ENCODE data around the gene PCSK6. TPM values are rescaled to one million over a fixed set of nuclear protein-coding genes. Genes with fewer than 3 reads are reported as not detected.
"Not testable (repeated sequence)": the region's sequence is repeated elsewhere in the genome, so short reads cannot be mapped to it uniquely, and the experiment has no call there.

PCSK6 gene
- total RNA-seq, 1 donor from 2014 or later: 34.7 TPM

DNA sequence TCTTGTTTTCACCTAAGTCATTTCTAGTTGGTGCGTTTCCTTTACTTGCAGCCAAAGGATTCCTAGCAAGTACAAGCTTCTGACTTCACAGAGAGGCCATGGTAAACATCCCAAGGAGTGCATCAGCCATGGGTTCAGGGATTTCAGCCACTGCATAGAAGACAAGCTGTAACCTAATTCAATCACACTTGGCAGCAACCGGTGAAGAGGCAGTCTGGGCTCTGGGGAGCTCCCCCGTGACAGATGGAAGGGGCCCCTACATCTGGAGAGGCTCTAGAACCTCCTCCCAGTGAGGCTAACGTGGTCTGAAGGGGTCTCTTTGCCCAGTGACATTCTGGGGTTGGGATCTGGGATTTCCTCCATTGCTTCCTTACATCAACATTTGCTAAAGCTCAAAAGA lies 186.1 kb downstream of the PCSK6 start:
- no peak for DNase-seq
- no peak for ATAC-seq (ENCODE audit: poor library complexity)
- intact Hi-C loops (cut with DNase I): loop anchor here (5.0 to 10.0 kb wide), 2 partner anchors 201 to 349 kb away; partner anchors contain the start of gene TM2D3

DNA sequence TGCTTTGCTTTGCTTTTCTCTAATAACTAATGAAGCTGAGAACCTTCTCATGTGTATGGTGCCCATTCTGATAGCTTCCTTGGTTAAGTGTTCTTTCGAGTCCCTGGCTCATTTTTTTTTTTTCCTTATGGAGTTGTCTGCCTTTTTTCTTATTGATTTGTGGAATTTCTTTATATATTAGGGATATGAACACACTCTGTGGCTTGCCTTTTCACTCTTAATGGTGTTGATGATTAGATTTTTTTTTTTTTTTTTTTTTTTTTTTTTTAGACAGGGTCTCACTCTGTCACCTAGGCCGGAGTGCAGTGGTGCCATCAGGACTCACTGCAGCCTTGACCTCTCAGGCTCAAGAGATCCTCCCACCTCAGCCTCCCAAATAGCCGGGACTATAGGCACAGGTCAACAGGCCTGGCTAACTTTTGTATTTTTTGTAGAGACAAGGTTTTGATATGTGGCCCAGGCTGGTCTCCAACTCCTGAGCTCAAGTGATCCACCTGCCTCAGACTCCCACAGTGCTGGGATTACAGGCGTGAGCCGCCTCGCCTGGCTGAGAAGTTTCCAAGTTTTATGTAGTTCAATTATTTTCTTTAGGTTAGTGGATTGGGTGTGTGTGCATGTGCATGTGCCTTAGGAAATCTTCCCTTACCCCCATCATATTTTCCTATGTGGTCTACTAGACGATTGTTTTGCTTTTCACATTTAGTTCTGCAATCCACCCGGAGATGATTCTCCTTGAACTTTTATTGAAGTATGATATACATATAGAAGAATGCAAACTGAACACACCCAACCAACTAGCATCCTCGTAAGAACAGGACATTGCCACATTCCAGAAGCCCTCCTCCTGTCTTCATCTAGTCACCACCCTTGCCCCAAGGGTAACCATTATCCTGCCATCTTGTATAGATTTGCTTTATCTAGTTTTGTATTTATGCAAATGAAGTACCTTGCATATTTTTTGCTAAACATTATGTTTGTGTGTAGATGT lies 192.8 kb downstream of the PCSK6 start:
- DNase-seq: no peak
- intact Hi-C loops (cut with DNase I): no loop called here
- ATAC-seq (ENCODE audit: poor library complexity): no peak

DNA sequence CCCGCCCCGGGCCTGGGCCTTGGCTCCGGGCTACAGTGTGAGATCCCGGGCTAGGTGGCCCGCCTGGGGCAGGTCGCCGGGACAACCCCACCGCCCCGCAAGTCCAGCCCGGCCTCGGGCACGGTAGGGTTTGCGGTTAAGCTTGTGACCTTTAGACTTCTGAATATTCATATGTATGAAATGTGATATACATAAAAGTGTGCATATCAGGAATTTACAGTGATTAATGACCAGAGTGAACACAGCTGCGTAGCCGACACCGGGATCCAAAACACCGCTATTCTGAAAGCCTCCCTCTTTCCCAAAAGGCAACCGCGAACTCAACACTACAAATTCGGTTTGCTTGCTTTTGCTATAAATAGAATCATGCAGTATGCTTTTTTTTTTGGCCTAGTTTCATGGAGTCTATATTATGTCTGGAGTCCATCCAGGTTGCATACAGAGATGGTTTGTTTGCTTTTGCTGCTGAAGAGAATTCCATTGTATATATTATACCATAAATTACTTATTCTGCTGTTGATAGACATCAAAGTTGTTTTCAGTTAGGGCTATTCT lies 193.8 kb downstream of the PCSK6 start:
- ATAC-seq (ENCODE audit: poor library complexity) (no peak), DNase-seq (no peak)
- intact Hi-C loops (cut with DNase I): no loop called here

DNA sequence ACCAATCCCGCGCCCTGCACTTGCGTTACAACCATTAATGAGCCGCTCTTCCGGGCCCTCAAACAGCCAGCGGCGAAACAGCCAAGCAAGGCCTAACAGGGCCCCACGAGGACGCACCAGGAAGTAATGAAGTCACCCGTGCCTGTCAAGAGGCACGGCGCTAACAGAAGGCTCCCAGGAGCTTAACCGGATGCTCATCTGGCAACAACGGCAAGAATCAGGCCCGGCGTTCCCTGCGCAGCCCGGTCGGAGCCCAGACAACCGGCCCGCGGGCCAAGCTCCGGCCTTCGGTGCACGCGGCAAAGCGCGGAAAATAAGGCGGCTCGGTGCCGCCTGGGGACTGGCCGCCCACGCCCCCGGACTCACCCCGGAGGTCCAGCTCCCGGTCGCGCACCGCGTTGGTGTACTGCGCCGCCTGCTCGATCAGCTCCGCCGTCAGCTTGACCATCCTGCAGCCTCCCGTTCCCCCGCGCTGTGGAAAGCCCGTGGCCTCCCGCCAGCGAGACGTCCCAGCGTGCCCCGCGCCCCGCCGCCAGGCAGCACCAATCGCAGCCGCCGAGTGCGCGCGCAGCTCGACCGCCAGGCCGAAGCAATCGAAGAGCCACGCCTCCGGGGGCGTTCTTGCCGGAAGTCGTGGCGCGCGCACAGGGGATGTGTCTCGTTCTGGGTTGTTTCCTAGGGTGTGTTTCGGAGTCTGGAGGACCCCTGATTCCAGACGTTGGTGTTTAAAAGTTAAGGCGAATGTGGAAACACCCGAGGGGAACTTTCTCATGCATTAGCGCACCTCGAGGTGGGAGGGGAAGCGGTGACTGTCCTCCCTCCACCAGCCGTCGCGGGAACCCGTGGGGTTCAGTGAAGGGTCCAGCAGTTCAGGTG lies 194.5 kb downstream of the PCSK6 start, which contains the start of gene SNRPA1:
Gene SNRPA1, minus strand, starts transcription at position 518 of the 876 bp plus-strand sequence. Its CDS starts 70 bp downstream, at position 448.
- intact Hi-C loops (cut with DNase I): no loop called here
- DNase-seq (peak; percentile 100), ATAC-seq (ENCODE audit: poor library complexity) (peak; percentile 97)

DNA sequence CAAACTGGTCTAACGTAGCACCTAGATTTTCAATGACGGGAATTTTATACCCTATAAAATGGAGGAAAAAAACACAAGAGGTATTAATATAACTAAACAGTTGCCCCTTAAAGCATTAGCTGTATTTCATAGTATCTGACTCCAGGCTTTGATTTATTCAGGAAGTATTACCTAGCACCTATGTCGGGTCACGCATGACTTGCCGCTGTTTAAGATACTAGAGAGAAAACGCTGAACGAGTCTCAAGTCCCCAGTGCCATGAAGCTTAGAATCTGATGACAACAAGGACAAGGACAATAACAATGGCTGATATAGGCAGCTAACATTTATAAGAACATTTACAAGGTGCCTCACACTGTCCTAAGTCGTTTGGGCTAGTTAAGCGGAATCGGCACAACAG lies 196.4 kb downstream of the PCSK6 start:
- intact Hi-C loops (cut with DNase I): no loop called here
- DNase-seq: no peak
- ATAC-seq (ENCODE audit: poor library complexity): no peak

DNA sequence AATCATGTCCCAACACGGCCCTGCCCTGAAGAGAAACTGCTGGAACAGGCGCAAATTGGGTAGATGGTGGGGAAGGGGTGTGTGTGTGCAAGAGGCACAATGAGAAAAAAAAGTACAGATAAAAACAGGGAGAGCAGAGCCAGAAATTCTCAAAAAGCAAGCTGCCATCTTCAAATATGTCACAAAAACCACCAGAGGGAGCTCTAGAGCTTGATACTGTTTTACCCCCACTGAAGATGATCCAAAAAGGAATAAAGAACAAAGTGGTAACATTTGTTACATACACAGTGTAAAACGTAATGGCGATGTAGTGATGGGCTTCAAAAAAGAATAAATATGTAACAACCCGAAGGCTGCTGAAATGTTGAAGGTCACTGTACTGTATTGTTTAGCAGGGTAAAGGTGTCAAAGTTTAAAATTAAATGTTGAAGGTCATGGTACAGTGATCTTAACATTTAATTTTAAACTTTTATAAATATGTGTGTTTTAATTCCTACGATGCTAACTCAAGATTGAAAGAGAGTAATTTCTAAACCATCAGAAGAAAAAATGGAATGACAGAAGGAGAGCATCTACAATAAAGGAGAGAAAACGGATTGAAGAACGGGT lies 200.5 kb downstream of the PCSK6 start:
- intact Hi-C loops (cut with DNase I): no loop called here

DNA sequence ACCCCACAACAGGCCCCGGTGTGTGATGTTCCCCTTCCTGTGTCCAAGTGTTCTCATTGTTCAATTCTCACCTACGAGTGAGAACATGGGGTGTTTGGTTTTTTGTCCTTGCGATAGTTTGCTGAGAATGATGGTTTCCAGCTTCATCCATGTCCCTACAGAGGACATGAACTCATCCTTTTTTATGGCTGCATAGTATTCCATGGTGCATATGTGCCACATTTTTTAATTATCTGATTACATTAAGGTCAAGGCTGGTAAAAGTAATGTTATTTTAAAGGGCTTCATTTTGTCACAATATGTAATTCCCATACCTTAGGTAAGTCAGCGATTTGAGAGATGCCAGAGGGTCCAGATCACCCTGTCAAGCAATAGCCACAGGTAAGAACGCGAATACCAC lies 202.2 kb downstream of the PCSK6 start:
- ATAC-seq (ENCODE audit: poor library complexity); intact Hi-C loops (cut with DNase I); DNase-seq: not testable (repeated sequence)

More for the DNA sequence above, 200.5 kb downstream of the PCSK6 start:
- DNase-seq (no peak), ATAC-seq (ENCODE audit: poor library complexity) (peak; percentile 50)

DNA sequence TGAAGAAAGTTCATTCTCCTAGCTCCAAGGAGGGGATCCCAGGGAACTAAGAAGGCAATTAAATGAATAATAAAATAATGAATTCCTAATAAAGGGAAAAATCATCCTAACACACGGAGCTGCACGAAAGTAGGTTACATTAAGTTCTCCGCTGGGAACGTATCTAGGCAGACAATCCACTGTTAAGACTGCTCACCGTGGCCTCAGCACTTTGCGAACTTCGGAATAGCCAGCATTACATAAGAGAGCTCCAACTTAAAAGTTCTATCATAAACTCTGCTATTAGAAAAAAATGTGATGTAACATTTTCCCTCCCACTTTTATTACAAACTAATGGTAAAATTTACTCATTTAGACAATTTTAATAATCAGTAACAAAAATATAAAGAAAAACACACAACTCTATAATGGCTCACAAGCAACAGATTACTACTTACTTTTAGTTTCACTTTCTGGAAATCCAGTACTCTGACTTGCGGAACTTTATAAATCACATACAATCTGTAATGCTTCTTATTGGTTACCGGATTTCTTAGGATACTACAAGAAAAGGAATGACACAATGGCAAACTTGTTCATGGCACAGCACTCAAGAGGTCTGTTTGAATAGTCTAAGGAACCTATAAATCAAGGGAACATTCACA lies 202.9 kb downstream of the PCSK6 start:
- ATAC-seq (ENCODE audit: poor library complexity) (no peak), DNase-seq (no peak)
- intact Hi-C loops (cut with DNase I): no loop called here

DNA sequence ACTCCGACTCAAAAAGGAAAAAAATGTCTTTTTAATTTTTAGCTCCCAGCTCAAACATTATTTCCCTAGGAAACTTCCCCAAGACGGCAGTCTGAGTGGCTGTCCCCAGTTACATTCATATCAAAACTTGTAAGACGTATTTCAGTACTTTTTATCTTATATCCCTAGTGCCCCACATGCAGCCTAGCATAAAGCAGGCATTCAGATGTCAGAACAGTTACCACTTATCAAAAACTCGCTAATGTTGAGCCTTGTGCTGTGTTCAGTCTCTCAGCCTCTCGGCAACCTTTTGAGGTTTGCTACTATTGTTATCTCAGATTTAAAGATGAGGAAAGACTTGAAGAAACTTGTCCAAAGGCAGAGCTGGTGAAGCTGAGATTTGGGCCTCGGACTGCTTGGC lies 205.6 kb downstream of the PCSK6 start:
- intact Hi-C loops (cut with DNase I): no loop called here
- no peak for ATAC-seq (ENCODE audit: poor library complexity)
- DNase-seq: no peak

DNA sequence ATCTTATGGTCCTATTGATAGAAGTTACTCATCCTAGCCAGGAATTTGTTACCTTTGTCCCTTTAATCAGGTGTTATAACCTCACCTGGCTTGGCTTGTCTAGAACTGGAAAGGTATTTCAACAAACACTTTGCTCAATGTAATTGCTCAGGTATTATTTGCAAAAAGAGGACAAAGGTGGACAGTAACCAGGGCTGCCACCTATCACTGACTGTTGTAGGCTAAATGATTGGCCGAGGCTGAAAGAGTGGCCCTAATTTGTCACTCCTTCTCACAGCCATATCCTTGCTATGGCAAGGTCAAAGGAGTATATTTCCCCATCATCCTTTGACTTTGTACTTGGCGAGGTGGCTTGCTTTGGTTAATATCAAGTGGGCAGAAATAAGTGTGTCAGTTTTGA lies 209.5 kb downstream of the PCSK6 start:
- ATAC-seq (ENCODE audit: poor library complexity): no peak
- no peak for DNase-seq
- intact Hi-C loops (cut with DNase I): no loop called here

DNA sequence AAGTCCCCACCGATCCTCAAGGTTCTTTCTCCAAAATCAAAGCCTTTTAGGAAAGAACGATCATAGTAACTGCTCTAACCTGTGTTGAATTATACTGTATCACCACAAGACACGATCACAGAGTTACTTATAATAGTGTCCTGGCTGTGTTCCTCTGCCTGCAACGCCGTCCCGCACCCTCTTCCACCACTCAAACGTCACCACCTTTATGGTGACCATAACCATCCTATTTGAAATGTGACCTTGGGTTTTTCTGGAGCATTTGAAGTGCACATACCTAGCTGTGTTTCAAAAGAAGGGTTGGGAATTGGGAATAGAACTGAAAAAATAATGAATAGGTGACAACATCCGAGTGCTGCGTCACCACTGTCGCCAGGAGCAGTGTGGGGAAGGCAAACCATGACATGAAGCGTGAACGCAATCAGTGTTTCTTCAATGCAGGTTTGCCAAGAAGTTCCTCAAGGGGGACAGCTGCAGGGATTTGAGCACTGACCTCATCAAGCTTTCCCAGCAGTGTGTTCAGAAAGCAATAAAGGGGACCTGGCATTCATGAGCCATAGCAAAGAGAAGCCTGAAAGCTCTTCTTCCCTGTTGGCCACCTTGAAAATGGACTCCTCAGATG lies 211.5 kb downstream of the PCSK6 start:
- ATAC-seq (ENCODE audit: poor library complexity) (no peak), DNase-seq (no peak)
- intact Hi-C loops (cut with DNase I): no loop called here

DNA sequence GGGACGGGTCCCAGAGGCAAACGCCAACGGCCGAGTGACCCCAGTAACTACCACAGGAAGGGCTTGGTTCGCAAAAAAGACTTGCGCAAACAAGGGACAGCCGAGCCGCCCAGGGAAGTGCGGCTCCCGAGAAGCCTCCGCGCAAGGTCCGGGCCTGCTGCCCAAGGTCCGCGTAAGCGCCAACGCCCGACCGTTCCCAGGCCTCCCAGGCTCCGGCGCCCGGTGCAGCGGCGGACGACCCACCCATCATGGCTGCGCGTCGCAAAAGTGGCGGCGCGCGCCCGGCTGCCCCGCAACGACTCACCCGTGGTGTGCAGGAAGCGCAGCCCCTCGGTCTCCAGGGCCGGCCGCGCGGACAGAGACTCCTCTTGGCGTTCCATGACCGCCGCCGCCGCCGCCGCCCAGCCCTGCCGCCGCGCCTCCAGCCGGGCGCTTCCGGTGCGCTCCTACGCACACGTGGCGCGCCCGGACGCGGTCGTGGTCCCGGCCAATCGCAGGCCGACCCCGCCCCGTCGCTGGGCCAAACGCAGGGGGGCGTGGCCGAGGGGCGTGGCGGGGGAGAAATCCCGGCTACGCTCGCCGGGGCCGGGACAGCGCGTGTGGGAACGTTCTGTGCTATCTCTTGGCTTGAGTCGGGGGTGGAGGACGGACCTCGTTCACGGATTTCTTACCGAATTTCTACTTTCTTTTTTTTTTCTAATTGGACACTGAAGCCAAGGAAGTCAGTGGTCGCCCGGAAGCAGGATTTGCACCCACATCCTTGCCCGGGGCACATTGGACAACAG lies 212.3 kb downstream of the PCSK6 start, which contains the start of gene SELENOS:
Gene SELENOS, minus strand, starts transcription at position 448 of the 785 bp plus-strand sequence. Its CDS starts 68 bp downstream, at position 380.
- DNase-seq (peak; percentile 96), ATAC-seq (ENCODE audit: poor library complexity) (peak; percentile 98)
- intact Hi-C loops (cut with DNase I): no loop called here

DNA sequence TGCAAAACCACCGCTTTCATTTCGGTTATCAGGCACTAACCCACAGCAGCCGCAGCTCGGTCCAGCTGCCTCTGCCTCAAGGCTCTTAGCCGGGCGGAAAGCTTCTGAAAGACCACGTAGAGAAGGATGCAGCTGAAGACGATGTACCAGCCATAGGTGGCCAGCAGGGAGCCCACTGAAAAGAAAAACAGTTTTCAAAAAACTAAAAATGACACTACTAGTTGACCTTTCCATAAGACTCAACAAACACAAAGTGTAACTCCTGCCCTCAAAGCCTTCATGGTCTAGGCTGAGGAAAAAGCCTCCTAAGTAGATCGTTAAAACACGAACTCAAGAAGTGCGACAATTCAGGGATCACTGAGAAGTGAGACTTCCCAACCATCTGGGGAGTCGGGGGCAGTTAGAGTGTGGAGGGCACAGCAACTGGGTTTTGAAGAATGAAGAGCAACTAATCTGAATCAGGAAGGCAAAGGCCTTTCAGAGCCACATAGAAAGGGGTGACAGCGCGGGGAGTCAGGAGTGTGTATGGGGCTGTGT lies 212.9 kb downstream of the PCSK6 start:
- ATAC-seq (ENCODE audit: poor library complexity): no peak
- DNase-seq: no peak
- intact Hi-C loops (cut with DNase I): no loop called here

DNA sequence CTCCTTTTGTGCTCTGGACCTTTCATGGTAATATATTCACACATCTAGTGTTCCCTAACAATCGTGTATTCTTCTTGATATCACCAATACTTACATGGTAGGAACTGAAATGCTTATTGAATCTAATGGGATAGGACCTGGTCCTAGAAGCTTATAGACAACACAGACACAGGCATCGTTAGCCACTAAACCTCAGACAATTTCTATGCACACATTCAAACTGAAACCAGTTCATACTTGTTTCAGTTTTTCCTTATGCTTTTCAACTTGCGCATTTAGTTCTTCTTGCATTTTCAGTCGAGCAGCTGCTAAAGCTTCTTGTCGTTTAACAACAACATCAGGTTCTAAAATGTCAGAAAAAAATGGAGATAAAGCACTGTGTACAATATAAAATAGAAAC lies 214.5 kb downstream of the PCSK6 start:
- no peak for ATAC-seq (ENCODE audit: poor library complexity)
- intact Hi-C loops (cut with DNase I): no loop called here
- DNase-seq: no peak

DNA sequence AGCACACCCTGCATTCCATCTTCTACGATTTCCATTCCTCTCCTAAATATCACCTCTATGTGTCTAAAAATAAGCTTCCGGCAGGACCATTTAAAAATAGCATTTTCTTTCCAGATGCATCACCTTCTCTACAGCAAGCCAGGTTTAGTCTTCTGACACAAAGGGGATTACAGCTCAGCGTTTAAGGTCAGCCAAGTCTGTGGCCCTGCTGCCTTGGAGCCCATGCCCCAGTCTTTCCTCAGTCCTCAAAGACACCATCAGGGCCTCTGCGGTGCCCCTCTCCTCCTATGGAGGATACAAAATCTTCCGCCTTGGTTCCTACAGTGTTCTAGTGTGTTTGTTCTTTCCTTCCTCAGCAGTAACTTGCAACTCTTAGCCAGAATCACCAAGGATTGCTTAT lies 216.0 kb downstream of the PCSK6 start:
- no peak for ATAC-seq (ENCODE audit: poor library complexity)
- intact Hi-C loops (cut with DNase I): no loop called here
- no peak for DNase-seq

DNA sequence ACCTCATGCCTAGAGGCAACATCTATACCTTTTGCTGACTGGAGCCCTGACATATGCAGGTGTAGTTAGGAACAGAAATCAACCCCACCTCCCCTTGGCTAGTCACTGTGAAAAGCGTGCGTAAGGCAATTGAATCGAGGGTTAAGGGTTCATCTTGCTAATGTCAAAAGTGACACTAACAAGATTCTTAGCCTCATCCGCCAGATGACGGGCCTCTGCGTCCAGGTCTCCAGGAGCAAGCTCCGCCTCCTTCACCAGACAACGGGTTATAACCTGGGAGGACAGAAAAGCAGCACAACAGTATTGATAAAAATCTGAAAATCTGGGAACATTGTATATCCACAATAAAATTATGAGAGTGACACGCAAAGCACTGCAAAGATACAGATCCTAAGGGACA lies 216.9 kb downstream of the PCSK6 start:
- ATAC-seq (ENCODE audit: poor library complexity): no peak
- no peak for DNase-seq
- intact Hi-C loops (cut with DNase I): no loop called here
